CD4-positive, alpha-beta T cell treated with Interleukin-21 for 1 hour (primary cell): ENCODE measurements around the gene FOXO3.
A peak's percentile ranks its signal among the peaks of the same experiment; 100 is the strongest.

Experiments used
- DNase-seq: peaks from one replicate; pipeline ENCODE4 v3.0.0-alpha.2; 2020

Gene FOXO3

GRCh38 chr6:108604156-108604555, 43.4 kb downstream of the FOXO3 start:
- no peak for DNase-seq

GRCh38 chr6:108606250-108606690, 45.6 kb downstream of the FOXO3 start:
- no peak for DNase-seq

GRCh38 chr6:108608453-108609275, 47.9 kb downstream of the FOXO3 start:
- DNase-seq: no peak

GRCh38 chr6:108609276-108609769, 48.6 kb downstream of the FOXO3 start:
- no peak for DNase-seq

- no peak for DNase-seq
These were observed 49.6 kb downstream of the FOXO3 start for GRCh38 chr6:108610270-108610839.

GRCh38 chr6:108610957-108611586, 50.4 kb downstream of the FOXO3 start:
- no peak for DNase-seq

GRCh38 chr6:108612852-108613251, 52.1 kb downstream of the FOXO3 start:
- no peak for DNase-seq

- no peak for DNase-seq
These were observed 55.8 kb downstream of the FOXO3 start for GRCh38 chr6:108616544-108616943.

GRCh38 chr6:108616973-108617372, 56.3 kb downstream of the FOXO3 start:
- no peak for DNase-seq

GRCh38 chr6:108618623-108619152, 58.0 kb downstream of the FOXO3 start:
- no peak for DNase-seq

GRCh38 chr6:108619431-108620197, 58.9 kb downstream of the FOXO3 start:
- DNase-seq: no peak

GRCh38 chr6:108621117-108621516, 60.4 kb downstream of the FOXO3 start:
- no peak for DNase-seq

GRCh38 chr6:108622641-108623298, 62.1 kb downstream of the FOXO3 start:
- DNase-seq: no peak

GRCh38 chr6:108623995-108624394, 63.3 kb downstream of the FOXO3 start:
- DNase-seq: no peak

GRCh38 chr6:108625581-108625980, 64.9 kb downstream of the FOXO3 start:
- DNase-seq: no peak

GRCh38 chr6:108626777-108627176, 66.1 kb downstream of the FOXO3 start:
- DNase-seq: no peak

GRCh38 chr6:108627692-108628550, 67.2 kb downstream of the FOXO3 start:
- DNase-seq: no peak

GRCh38 chr6:108630050-108630714, 69.5 kb downstream of the FOXO3 start:
- peak; percentile 13 for DNase-seq

GRCh38 chr6:108632441-108632840, 71.7 kb downstream of the FOXO3 start:
- no peak for DNase-seq

GRCh38 chr6:108633436-108633835, 72.7 kb downstream of the FOXO3 start:
- no peak for DNase-seq
